HepG2 (cell line): ENCODE data around the gene MEF2D. TPM values are rescaled to one million over a fixed set of nuclear protein-coding genes. Genes with fewer than 3 reads are reported as not detected.

Experiments used
- ATAC-seq: fragments of 200-7000 bp; cut with Tn5 transposase; 3 replicates; pipeline ENCODE4 v1.9.1; 2020; ENCODE audit warnings: mild to moderate bottlenecking, moderate library complexity
- BruUV-seq: library from RNA; stranded (reverse); fragments of 400-500 nt; replicated peaks from 2 replicates; lab custom pipeline; 2021; lab: Mats Ljungman, UMichigan
- CTCF ChIA-PET: fragments of 300-600 bp; formaldehyde crosslinking; extraction: SDS; loops from one replicate; lab custom pipeline; 2021; ENCODE audit warnings: low total read pairs, inconsistent platforms, low intra/inter-chr PET ratio; lab: Yijun Ruan, JAX
- POLR2A ChIA-PET: fragments of 350-600 bp; sonication (Branson Sonifier 250); formaldehyde crosslinking; loops from one replicate; lab custom pipeline; 2020; ENCODE audit warnings: antibody characterized with exemption, inconsistent platforms; lab: Yijun Ruan, JAX
- DNase-seq: peaks from one replicate; pipeline ENCODE4 v3.0.0-alpha.2; 2015; ENCODE audit warnings: low spot score
- FAIRE-seq: peaks from 3 replicates; lab custom pipeline; 2011; peaks lifted over from hg19 to GRCh38; lab: Jason Lieb, UNC
- H2AFZ ChIP-seq: one replicate; pipeline ENCODE4 v1.6.1; 2011; ENCODE audit warnings: low read length, inconsistent platforms
- H3K27ac ChIP-seq: fragments of 300-600 bp; 3 replicates; pipeline ENCODE4 v1.8.0; 2011; ENCODE audit warnings: mixed run types, mild to moderate bottlenecking, mixed read lengths, low read length, inconsistent platforms; ENCODE audit not compliant: insufficient read depth; ENCODE audit errors: extremely low read length
- H3K27me3 ChIP-seq, 2 experiments: fragments of 200-600 bp in 1 of 2; 2 replicates in 1 of 2; 3 replicates in 1 of 2; pipeline versions ENCODE4 v1.6.0 to v1.8.0; 2011; ENCODE audit warnings: low read length in 2 of 2, mild to moderate bottlenecking in 2 of 2, moderate library complexity in 2 of 2, inconsistent platforms in 1 of 2; ENCODE audit not compliant: insufficient read depth in 2 of 2, control insufficient read depth in 1 of 2
- H3K36me3 ChIP-seq, 2 experiments: fragments of 200-600 bp in 1 of 2; replicated peaks in 1 of 2; 2 replicates in 1 of 2; 3 replicates in 1 of 2; pipeline versions ENCODE4 v1.5.1 to v1.8.0; 2011; ENCODE audit warnings: low read length in 2 of 2, inconsistent platforms in 1 of 2; ENCODE audit not compliant: insufficient read depth in 2 of 2, control insufficient read depth in 1 of 2
- H3K4me1 ChIP-seq: 2 replicates; pipeline ENCODE4 v1.5.1; 2012; ENCODE audit warnings: low read length, inconsistent platforms; ENCODE audit not compliant: insufficient read depth
- H3K4me2 ChIP-seq: 2 replicates; pipeline ENCODE4 v1.6.0; 2011; ENCODE audit warnings: low read depth, low read length, inconsistent platforms
- H3K4me3 ChIP-seq, 3 experiments: fragments of 200-600 bp in 1 of 3; sonication (generic), shearing (Covaris generic) in 1 of 3; replicated peaks in 1 of 3; 2 replicates each; pipeline ENCODE4 v1.5.1; 2011 to 2016; ENCODE audit warnings: low read length in 3 of 3, inconsistent platforms in 2 of 3, low read depth in 2 of 3, mild to moderate bottlenecking in 2 of 3, control low read depth in 1 of 3, mixed read lengths in 1 of 3; ENCODE audit not compliant: insufficient read depth in 1 of 3
- H3K79me2 ChIP-seq: one replicate; pipeline ENCODE4 v1.6.1; 2011; ENCODE audit warnings: low read length, inconsistent platforms; ENCODE audit not compliant: insufficient read depth
- H3K9ac ChIP-seq: 2 replicates; pipeline ENCODE4 v1.6.0; 2011; ENCODE audit warnings: mild to moderate bottlenecking, low read depth, low read length, inconsistent platforms; ENCODE audit not compliant: insufficient read depth
- H3K9me3 ChIP-seq: 2 replicates; pipeline ENCODE4 v1.5.1; 2012; ENCODE audit warnings: mild to moderate bottlenecking, low read length
- H4K20me1 ChIP-seq: 2 replicates; pipeline ENCODE4 v1.6.0; 2011; ENCODE audit warnings: inconsistent platforms, mild to moderate bottlenecking, low read length, moderate library complexity; ENCODE audit not compliant: insufficient read depth
- CBX1 ChIP-seq: IDR thresholded peaks from one replicate; pipeline ENCODE4 v1.6.1; 2016; ENCODE audit warnings: antibody characterized with exemption, low read depth
- GLMP ChIP-seq: sonication (generic); formaldehyde crosslinking; IDR thresholded peaks from 2 replicates; pipeline ENCODE4 v1.9.0; 2021; ENCODE audit warnings: missing genetic modification reagents, mild to moderate bottlenecking, borderline replicate concordance
- HOXD1 ChIP-seq: sonication (generic); formaldehyde crosslinking; IDR thresholded peaks from 2 replicates; pipeline ENCODE4 v1.5.0; 2020; ENCODE audit warnings: missing genetic modification reagents
- MLLT10 ChIP-seq: sonication (generic); formaldehyde crosslinking; IDR thresholded peaks from 2 replicates; pipeline ENCODE4 v1.4.0; 2020; ENCODE audit warnings: missing genetic modification reagents
- PCBP2 ChIP-seq: fragments of 200-400 bp; formaldehyde crosslinking; optimal IDR thresholded peaks from 2 replicates; pipeline ENCODE3; 2018; ENCODE audit warnings: low read length, low read depth; ENCODE audit not compliant: poor library complexity, severe bottlenecking
- POLR2A ChIP-seq, 2 experiments: IDR thresholded peaks; 2 replicates each; pipeline ENCODE4 v1.6.1; 2011; ENCODE audit warnings: low read depth in 2 of 2, low read length in 2 of 2, mild to moderate bottlenecking in 1 of 2, moderate library complexity in 1 of 2; ENCODE audit not compliant: insufficient read depth in 1 of 2
- PPARG ChIP-seq: conservative IDR thresholded peaks from 2 replicates; pipeline ENCODE4 v1.6.1; 2016; ENCODE audit warnings: missing biosample characterization, missing genetic modification reagents
- PRPF4 ChIP-seq: fragments of 200-400 bp; formaldehyde crosslinking; IDR thresholded peaks from 2 replicates; pipeline ENCODE4 v1.6.1; 2016; ENCODE audit warnings: low read length, low read depth; ENCODE audit not compliant: poor library complexity, severe bottlenecking
- RBM39 ChIP-seq: fragments of 200-400 bp; formaldehyde crosslinking; IDR thresholded peaks from one replicate; pipeline ENCODE4 v1.6.1; 2018; ENCODE audit warnings: antibody characterized with exemption, mild to moderate bottlenecking, low read depth, low read length; ENCODE audit not compliant: poor library complexity, severe bottlenecking
- THAP8 ChIP-seq: sonication (generic); formaldehyde crosslinking; IDR thresholded peaks from 2 replicates; pipeline ENCODE4 v1.5.1; 2020; ENCODE audit warnings: missing genetic modification reagents, mild to moderate bottlenecking, borderline replicate concordance
- ZFY ChIP-seq: sonication (generic); formaldehyde crosslinking; IDR thresholded peaks from 2 replicates; pipeline ENCODE4 v1.4.0; 2020; ENCODE audit warnings: missing genetic modification reagents
- WGBS: methylation state at CpG from one replicate; pipeline ENCODE4 v1.1.6; 2017; ENCODE audit warnings: low lambda C conversion rate; 5-methylcytosine and 5-hydroxymethylcytosine counted together
- in situ Hi-C: cut with HindIII; loops from 2 replicates; pipeline ENCODE4 v1.10.0; 2017; ENCODE audit warnings: low pct_unique_long_range_greater_than_20kb; ENCODE audit not compliant: extremely low pct_ligation_motif_present
- intact Hi-C: fragments of 100-400 bp; cut with micrococcal nuclease; formaldehyde crosslinking; loops from one replicate; pipeline ENCODE4 v1.10.0; 2022; ENCODE audit not compliant: unreplicated experiment
- polyA plus RNA-seq, 8 experiments: library from polyadenylated mRNA; depleted of rRNA in 3 of 8; stranded (reverse) in 7 of 8; unstranded in 1 of 8; fragments of >200 nt; fragmentation: Illumina TruSeq in 4 of 8; extraction: Trizol in 4 of 8; gene quantifications; 2 replicates each; pipeline versions ENCODE4 v1.2.1 to v1.2.3, GENCODE V29; 2011 to 2016; ENCODE audit warnings: low read depth in 4 of 8, missing spikeins in 1 of 8, mixed read lengths in 1 of 8; ENCODE audit not compliant: insufficient read depth in 1 of 8
- total RNA-seq, 5 experiments: library from RNA; depleted of rRNA; stranded (reverse); fragments of >200 nt; fragmentation: Illumina TruSeq; extraction: Trizol; gene quantifications; 2 replicates each; pipeline ENCODE4 v1.2.3, GENCODE V29; 2016; ENCODE audit warnings: low read depth in 1 of 5
- TF ChIP-seq, protein P1 (sequence below): sonication (generic); formaldehyde crosslinking; IDR thresholded peaks from 2 replicates; pipeline ENCODE4 v1.9.0; 2021; ENCODE audit warnings: missing genetic modification reagents, borderline replicate concordance
- TF ChIP-seq, protein P2 (sequence below): IDR thresholded peaks from 2 replicates; pipeline ENCODE4 v1.6.1; 2016; ENCODE audit warnings: low read depth, missing genetic modification reagents, missing compliant biosample characterization

Gene MEF2D
- total and polyA plus RNA-seq, 2 of the 13 experiments (the other 11 are each of a cell fraction or from before 2014, with no cell fraction given) = 1.6 to 3.9 TPM

- TF ChIP-seq, protein P1, sequence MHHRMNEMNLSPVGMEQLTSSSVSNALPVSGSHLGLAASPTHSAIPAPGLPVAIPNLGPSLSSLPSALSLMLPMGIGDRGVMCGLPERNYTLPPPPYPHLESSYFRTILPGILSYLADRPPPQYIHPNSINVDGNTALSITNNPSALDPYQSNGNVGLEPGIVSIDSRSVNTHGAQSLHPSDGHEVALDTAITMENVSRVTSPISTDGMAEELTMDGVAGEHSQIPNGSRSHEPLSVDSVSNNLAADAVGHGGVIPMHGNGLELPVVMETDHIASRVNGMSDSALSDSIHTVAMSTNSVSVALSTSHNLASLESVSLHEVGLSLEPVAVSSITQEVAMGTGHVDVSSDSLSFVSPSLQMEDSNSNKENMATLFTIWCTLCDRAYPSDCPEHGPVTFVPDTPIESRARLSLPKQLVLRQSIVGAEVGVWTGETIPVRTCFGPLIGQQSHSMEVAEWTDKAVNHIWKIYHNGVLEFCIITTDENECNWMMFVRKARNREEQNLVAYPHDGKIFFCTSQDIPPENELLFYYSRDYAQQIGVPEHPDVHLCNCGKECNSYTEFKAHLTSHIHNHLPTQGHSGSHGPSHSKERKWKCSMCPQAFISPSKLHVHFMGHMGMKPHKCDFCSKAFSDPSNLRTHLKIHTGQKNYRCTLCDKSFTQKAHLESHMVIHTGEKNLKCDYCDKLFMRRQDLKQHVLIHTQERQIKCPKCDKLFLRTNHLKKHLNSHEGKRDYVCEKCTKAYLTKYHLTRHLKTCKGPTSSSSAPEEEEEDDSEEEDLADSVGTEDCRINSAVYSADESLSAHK (CRISPR knock-in tag) = no peak
- TF ChIP-seq, all 625 proteins: peak for 0
Measured at GRCh38 chr1:156485984-156486383, 14.6 kb downstream of the MEF2D start (continued).

DNA sequence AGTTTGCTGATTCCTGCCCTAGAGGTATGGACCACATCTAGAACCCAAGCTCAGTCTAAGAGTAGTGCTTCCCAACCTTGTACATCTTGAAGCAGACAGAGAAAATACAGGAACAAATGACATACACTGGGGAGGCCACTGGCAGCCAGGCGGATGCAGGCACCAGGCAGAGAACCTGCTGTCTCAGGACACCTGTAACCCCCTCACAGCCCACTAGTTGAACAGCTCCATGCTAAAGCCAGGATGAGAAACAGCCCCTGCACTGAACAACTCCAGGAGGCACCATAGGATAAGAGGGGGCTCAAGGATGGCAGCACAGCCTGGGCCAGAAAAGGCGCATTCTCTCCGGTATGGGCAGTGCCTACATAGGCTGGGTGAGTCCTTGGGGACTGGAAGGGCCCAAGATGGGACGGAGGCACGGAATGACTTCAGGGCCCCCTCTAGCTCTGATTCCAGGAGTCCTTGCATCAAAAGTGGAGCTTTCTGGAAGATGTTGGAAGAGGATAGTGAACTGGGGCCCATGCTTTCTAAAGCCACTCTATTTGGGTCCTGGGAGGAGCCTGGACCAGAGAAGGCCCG is 16.0 kb downstream of the MEF2D start:
- Histone ChIP-seq H3K4me3 (no peak overlapping the region), H2AFZ (no peak overlapping the region), H3K27me3 (no peaks in the 10 kb centered on the region), H3K79me2 (no peaks in the 10 kb centered on the region), H3K9me3 (no peaks in the 10 kb centered on the region), H3K27ac (no peak overlapping the region), H3K4me2 (no peak overlapping the region), H3K36me3 (peaks cover 24 to 38% of the 10 kb centered on the region in 2 experiments; a peak in 4 of 5 replicates), H3K9ac (no peak overlapping the region), H4K20me1 (peaks cover 19% of the 10 kb centered on the region; the same call in 1 of the 2 replicates), H3K4me1 (no peaks in the 10 kb centered on the region)
- FAIRE-seq (no peak), DNase-seq (no peak), ATAC-seq (no peak)
- in situ Hi-C loops = no loop called here
- 94% methylated on average over 4 of the region's 6 CpGs for WGBS
- no TSS peak for BruUV-seq
- CTCF ChIA-PET = no interaction called here
- POLR2A ChIA-PET = no interaction called here
- intact Hi-C loops = no loop called here
- TF ChIP-seq, protein P2, sequence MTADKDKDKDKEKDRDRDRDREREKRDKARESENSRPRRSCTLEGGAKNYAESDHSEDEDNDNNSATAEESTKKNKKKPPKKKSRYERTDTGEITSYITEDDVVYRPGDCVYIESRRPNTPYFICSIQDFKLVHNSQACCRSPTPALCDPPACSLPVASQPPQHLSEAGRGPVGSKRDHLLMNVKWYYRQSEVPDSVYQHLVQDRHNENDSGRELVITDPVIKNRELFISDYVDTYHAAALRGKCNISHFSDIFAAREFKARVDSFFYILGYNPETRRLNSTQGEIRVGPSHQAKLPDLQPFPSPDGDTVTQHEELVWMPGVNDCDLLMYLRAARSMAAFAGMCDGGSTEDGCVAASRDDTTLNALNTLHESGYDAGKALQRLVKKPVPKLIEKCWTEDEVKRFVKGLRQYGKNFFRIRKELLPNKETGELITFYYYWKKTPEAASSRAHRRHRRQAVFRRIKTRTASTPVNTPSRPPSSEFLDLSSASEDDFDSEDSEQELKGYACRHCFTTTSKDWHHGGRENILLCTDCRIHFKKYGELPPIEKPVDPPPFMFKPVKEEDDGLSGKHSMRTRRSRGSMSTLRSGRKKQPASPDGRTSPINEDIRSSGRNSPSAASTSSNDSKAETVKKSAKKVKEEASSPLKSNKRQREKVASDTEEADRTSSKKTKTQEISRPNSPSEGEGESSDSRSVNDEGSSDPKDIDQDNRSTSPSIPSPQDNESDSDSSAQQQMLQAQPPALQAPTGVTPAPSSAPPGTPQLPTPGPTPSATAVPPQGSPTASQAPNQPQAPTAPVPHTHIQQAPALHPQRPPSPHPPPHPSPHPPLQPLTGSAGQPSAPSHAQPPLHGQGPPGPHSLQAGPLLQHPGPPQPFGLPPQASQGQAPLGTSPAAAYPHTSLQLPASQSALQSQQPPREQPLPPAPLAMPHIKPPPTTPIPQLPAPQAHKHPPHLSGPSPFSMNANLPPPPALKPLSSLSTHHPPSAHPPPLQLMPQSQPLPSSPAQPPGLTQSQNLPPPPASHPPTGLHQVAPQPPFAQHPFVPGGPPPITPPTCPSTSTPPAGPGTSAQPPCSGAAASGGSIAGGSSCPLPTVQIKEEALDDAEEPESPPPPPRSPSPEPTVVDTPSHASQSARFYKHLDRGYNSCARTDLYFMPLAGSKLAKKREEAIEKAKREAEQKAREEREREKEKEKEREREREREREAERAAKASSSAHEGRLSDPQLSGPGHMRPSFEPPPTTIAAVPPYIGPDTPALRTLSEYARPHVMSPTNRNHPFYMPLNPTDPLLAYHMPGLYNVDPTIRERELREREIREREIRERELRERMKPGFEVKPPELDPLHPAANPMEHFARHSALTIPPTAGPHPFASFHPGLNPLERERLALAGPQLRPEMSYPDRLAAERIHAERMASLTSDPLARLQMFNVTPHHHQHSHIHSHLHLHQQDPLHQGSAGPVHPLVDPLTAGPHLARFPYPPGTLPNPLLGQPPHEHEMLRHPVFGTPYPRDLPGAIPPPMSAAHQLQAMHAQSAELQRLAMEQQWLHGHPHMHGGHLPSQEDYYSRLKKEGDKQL = no peak
- TF ChIP-seq GLMP (CRISPR knock-in tag) (no peak), RBM39 (no peak), PCBP2 (no peak), ZFY (CRISPR knock-in tag) (no peak), MLLT10 (CRISPR knock-in tag) (no peak), HOXD1 (CRISPR knock-in tag) (no peak), CBX1 (no peak), POLR2A (IDR thresholded peaks at IDR 0.05; ENCODE audit: insufficient read depth in 1 of 2, low read depth in 2 of 2, low read length in 2 of 2) (no peak), PPARG (CRISPR knock-in tag) (no peak), THAP8 (CRISPR knock-in tag) (no peak), PRPF4 (no peak)
